Esophagus squamous epithelium (tissue), 4 donors: ENCODE measurements around the gene ULK4.

Experiments
- POLR2A ChIP-seq, 4 donors: fragments of 450-650 bp; IDR thresholded peaks; one replicate each; pipeline ENCODE4 v1.6.1; 2017; ENCODE audit warnings: antibody characterized with exemption in 4 of 4, mild to moderate bottlenecking in 4 of 4, moderate library complexity in 3 of 4
- TF ChIP-seq, protein P1 (sequence below), 6 experiments: fragments of 450-650 bp in 4 of 6; fragments of 200-600 bp in 2 of 6; sonication (generic) in 2 of 6; IDR thresholded peaks; one replicate each; pipeline ENCODE4 v1.5.1; 2016 to 2019; ENCODE audit warnings: antibody characterized with exemption in 6 of 6, mild to moderate bottlenecking in 4 of 6, moderate library complexity in 4 of 6

DNA sequence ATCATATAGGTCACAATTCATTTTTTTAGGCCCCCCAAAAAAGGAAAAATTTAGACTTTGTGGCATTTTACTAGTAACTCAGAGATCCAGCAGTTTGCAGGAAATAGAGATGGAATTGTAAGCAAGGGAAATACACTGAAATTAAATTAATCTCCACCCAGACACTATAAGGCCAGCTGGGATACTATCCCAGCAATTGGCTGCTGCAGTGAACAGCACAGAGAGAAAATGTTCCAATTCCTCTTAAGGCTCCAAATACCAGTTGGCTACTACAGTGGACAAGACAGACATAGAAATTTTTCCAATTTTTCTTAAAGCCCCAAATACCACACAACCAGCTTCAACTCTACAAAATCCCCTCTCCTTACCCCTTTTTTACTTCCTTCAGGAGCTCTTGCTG is 78.9 kb downstream of the ULK4 start:
- TF ChIP-seq, protein P1, sequence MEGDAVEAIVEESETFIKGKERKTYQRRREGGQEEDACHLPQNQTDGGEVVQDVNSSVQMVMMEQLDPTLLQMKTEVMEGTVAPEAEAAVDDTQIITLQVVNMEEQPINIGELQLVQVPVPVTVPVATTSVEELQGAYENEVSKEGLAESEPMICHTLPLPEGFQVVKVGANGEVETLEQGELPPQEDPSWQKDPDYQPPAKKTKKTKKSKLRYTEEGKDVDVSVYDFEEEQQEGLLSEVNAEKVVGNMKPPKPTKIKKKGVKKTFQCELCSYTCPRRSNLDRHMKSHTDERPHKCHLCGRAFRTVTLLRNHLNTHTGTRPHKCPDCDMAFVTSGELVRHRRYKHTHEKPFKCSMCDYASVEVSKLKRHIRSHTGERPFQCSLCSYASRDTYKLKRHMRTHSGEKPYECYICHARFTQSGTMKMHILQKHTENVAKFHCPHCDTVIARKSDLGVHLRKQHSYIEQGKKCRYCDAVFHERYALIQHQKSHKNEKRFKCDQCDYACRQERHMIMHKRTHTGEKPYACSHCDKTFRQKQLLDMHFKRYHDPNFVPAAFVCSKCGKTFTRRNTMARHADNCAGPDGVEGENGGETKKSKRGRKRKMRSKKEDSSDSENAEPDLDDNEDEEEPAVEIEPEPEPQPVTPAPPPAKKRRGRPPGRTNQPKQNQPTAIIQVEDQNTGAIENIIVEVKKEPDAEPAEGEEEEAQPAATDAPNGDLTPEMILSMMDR (IDR thresholded peaks at IDR 0.05) = no peak
- no peak for TF ChIP-seq POLR2A (IDR thresholded peaks at IDR 0.05)
